Adrenal gland (tissue), 12 donors: ENCODE results near the gene REC8. TPM values are rescaled to one million over a fixed set of nuclear protein-coding genes. Genes with fewer than 3 reads are reported as not detected.

Experiments used
- DNase-seq, 7 donors: peaks; one replicate each; pipeline ENCODE4 v3.0.0-alpha.2; 2019 to 2020
- H3K27ac ChIP-seq, 5 donors: fragments of 200-600 bp; sonication (generic) in 4 of 5; 1 replicate in 3 of 5; 2 replicates in 2 of 5; pipeline versions ENCODE4 v1.5.1 to v1.8.0; 2016 to 2020; ENCODE audit warnings: mild to moderate bottlenecking in 1 of 5
- H3K27me3 ChIP-seq: fragments of 200-600 bp; 2 replicates; pipeline ENCODE4 v1.8.0; 2021
- H3K36me3 ChIP-seq, 2 donors: fragments of 200-600 bp; replicated peaks in 1 of 2; 1 replicate in 1 of 2; 2 replicates in 1 of 2; pipeline versions ENCODE4 v1.5.1 to v1.8.0; 2018 to 2022
- H3K4me1 ChIP-seq, 2 donors: fragments of 200-600 bp; replicated peaks in 1 of 2; 1 replicate in 1 of 2; 2 replicates in 1 of 2; pipeline versions ENCODE4 v1.5.1 to v1.8.0; 2018 to 2021
- H3K4me3 ChIP-seq, 4 donors: fragments of 200-600 bp; sonication (generic) in 3 of 4; one replicate each; pipeline ENCODE4 v1.5.1; 2016 to 2018
- H3K9me3 ChIP-seq, 3 donors: fragments of 200-600 bp; sonication (generic) in 1 of 3; replicated peaks in 1 of 3; 1 replicate in 2 of 3; 2 replicates in 1 of 3; pipeline versions ENCODE4 v1.5.1 to v1.8.0; 2016 to 2021
- POLR2A ChIP-seq, 2 donors: fragments of 450-650 bp; IDR thresholded peaks; one replicate each; pipeline ENCODE4 v1.6.1; 2017; ENCODE audit warnings: antibody characterized with exemption in 2 of 2, mild to moderate bottlenecking in 2 of 2, moderate library complexity in 1 of 2
- WGBS, 4 donors: extraction: QIAGEN DNeasy Blood & Tissue Kit in 2 of 4; methylation state at CpG; one replicate each; pipeline versions ENCODE4 v1.1.5 to v1.1.7; 2013 to 2017; 5-methylcytosine and 5-hydroxymethylcytosine counted together
- intact Hi-C, 2 donors: fragments of 100-400 bp; cut with DNase I; formaldehyde crosslinking; loops; one replicate each; pipeline versions ENCODE4 v1.14.1 to v1.15.0; 2022 to 2023
- polyA plus RNA-seq, 3 donors: library from polyadenylated mRNA; stranded (reverse); fragments of 200-250 nt in 2 of 3; fragments of 350-450 nt in 1 of 3; fragmentation: Illumina TruSeq in 1 of 3; extraction: RNeasy Lipid Tissue Mini Kit (QIAGEN cat#74804) in 1 of 3; gene quantifications; one replicate each; pipeline ENCODE4 v1.2.3, GENCODE V29; 2013 to 2014
- total RNA-seq, 9 donors: library from RNA; depleted of rRNA in 4 of 9; stranded (reverse); fragments of >200 nt in 4 of 9; fragments of 120-200 nt in 1 of 9; fragmentation: NEBNext Ultra II Directional in 1 of 9; extraction: Animal tissue kit (Norgen Biotek cat#: 25700) in 1 of 9; gene quantifications; one replicate each; pipeline versions ENCODE4 v1.1.0 to v1.2.4, GENCODE V29; 2013 to 2023
- TF ChIP-seq, protein P1 (sequence below), 6 experiments: fragments of 450-650 bp in 4 of 6; fragments of 200-600 bp in 2 of 6; sonication (generic) in 1 of 6; IDR thresholded peaks; 1 replicate in 5 of 6; 2 replicates in 1 of 6; pipeline versions ENCODE4 v1.5.1 to v1.8.0; 2016 to 2021; ENCODE audit warnings: antibody characterized with exemption in 6 of 6, mild to moderate bottlenecking in 2 of 6, moderate library complexity in 1 of 6
- donor health status: healthy with polysubstance abuse.
- donor health status: Bipolar disorder and iron deficiency.
- donor health status: DM: yes; HTN: yes; CAD: no.
- donor health status: DM: no; HTN: no; CAD: no.
- donor health status: DM: no; HTN: no; CAD: no.
- donor health status: DM: yes; HTN: yes; CAD: no.

The REC8 gene
- total and polyA plus RNA-seq, 12 donors: 1.3 to 111 (median 11.4) TPM

DNA sequence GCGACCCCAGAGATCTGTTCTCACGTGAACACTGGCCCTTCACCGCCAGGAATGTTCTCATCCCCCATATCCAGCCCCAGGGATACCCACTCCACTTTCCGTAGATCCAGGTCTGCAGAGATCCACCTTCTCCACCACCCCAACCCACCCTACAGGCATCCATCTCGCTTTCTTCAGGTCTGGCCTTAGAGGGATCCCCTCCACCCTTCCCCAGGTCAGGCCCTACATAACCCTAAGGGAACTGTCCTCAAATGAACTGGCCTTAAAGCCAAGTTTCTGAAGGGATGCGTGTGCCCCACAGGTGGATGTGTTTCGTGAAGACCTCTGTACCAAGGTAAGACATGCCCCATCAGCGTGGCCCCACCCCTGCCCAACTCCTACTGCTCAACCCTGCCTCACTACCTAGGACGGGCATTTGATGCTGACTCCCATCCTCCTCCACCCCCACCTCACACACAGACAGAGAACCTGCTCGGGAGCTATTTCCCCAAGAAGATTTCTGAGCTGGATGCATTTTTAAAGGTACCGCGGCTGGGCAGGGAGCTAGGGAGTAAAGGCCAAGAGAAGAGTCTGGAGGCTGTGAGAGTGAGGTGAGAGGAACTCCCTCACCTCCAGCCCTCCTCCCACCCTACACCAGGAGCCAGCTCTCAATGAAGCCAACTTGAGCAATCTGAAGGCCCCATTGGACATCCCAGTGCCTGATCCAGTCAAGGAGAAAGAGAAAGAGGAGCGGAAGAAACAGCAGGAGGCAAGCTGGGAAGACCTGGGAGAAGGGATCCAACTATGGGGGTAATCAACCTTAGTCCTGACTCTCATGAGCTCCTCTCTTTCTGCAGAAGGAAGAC, 35.0 kb upstream of the REC8 start:
- 18 to 24% (median 22%) methylated on average over 13 of the region's 13 CpGs for WGBS, 4 donors
- H3K9me3 ChIP-seq: no peaks in the 10 kb centered on the region
- intact Hi-C loops: no loop called here
- peak overlapping the region in 4 of 5 donors; percentile 81 to 96 (median 89) for H3K27ac ChIP-seq
- peaks cover 27 to 53% of the 10 kb centered on the region in 2 donors for H3K4me1 ChIP-seq
- TF ChIP-seq, protein P1, sequence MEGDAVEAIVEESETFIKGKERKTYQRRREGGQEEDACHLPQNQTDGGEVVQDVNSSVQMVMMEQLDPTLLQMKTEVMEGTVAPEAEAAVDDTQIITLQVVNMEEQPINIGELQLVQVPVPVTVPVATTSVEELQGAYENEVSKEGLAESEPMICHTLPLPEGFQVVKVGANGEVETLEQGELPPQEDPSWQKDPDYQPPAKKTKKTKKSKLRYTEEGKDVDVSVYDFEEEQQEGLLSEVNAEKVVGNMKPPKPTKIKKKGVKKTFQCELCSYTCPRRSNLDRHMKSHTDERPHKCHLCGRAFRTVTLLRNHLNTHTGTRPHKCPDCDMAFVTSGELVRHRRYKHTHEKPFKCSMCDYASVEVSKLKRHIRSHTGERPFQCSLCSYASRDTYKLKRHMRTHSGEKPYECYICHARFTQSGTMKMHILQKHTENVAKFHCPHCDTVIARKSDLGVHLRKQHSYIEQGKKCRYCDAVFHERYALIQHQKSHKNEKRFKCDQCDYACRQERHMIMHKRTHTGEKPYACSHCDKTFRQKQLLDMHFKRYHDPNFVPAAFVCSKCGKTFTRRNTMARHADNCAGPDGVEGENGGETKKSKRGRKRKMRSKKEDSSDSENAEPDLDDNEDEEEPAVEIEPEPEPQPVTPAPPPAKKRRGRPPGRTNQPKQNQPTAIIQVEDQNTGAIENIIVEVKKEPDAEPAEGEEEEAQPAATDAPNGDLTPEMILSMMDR (IDR thresholded peaks at IDR 0.05): no peak
- TF ChIP-seq POLR2A (IDR thresholded peaks at IDR 0.05): no peak
- peaks cover 0 to 25% of the 10 kb centered on the region in 2 donors for H3K36me3 ChIP-seq
- no peak for DNase-seq
- H3K27me3 ChIP-seq: no peaks in the 10 kb centered on the region
- H3K4me3 ChIP-seq: peak overlapping the region in 3 of 4 donors; percentile 54 to 92 (median 62)

DNA sequence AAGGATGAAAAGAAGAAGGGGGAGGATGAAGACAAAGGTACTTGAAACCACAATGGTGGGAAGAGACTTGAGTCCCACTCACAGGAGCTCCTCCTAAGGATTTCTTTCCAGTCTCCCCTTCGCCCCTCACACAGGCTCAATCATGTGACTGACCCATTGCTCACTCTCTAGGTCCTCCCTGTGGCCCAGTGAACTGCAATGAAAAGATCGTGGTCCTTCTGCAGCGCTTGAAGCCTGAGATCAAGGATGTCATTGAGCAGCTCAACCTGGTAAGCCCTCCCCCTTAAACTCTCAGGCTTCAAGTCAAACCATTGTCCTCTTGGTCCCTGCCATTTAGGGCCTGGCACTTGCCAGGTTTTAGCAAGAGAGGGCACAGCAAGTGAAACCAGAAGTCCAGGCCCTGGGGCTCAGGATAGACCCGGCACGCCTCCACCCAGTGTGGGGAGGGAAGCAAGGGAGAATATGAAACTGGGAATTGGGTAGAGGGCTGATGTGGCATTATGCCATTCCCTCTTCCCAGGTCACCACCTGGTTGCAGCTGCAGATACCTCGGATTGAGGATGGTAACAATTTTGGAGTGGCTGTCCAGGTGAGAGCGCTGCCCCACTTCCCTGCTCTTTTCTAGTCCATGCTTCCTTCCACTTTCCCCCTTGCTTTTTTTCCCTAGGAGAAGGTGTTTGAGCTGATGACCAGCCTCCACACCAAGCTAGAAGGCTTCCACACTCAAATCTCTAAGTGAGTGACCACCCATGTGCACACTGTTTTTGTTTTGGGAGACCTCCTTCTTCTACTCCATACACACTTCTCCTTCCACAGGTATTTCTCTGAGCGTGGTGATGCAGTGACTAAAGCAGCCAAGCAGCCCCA, 34.1 kb upstream of the REC8 start:
- intact Hi-C loops: no loop called here
- Histone ChIP-seq H3K4me1 (peaks cover 30 to 56% of the 10 kb centered on the region in 2 donors), H3K27me3 (no peaks in the 10 kb centered on the region), H3K27ac (peak overlapping the region in 2 of 5 donors; percentile 54 to 96), H3K36me3 (peaks cover 0 to 25% of the 10 kb centered on the region in 2 donors), H3K4me3 (no peak overlapping the region), H3K9me3 (no peaks in the 10 kb centered on the region)
- no peak for TF ChIP-seq POLR2A (IDR thresholded peaks at IDR 0.05)
- TF ChIP-seq, protein P1 (IDR thresholded peaks at IDR 0.05): no peak
- no peak for DNase-seq
- 75 to 84% (median 80%) methylated on average over 6 to 8 of the region's 8 CpGs for WGBS, 4 donors

DNA sequence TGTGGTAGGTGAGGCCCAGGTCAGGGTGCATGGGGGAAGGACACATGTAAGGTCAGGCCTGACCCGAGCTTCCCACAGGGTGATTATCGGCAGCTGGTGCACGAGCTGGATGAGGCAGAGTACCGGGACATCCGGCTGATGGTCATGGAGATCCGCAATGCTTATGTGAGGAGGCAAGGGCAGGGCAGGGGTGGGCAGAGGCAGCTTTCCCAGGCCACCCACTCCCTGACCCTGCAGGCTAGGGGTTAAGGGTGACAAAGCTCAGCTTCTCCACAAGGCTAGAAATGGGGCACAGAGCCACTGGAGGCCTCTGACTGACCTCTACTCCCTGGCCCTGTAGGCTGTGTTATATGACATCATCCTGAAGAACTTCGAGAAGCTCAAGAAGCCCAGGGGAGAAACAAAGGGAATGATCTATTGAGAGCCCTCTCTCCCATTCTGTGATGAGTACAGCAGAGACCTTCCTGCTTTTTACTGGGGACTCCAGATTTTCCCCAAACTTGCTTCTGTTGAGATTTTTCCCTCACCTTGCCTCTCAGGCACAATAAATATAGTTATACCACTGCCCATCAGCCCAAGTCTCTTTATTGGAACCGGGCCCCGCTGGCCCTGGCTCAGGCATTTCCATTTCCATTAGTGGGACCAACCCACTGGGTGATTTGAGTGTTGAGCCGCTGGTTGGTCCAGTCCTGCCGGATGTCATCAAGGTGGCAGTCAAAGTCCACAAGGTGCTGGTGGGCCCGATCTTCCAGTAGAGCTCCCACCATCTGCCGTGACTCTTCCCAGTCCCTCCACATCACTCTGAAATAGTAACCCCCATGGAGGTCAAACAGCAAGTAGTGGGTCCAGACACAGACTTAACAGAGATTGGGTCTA, 33.2 kb upstream of the REC8 start:
- Histone ChIP-seq H3K4me3 (no peak overlapping the region), H3K27me3 (no peaks in the 10 kb centered on the region), H3K9me3 (no peaks in the 10 kb centered on the region), H3K4me1 (peaks cover 30 to 56% of the 10 kb centered on the region in 2 donors), H3K36me3 (peaks cover 0 to 34% of the 10 kb centered on the region in 2 donors), H3K27ac (peak overlapping the region in 2 of 5 donors; percentile 54 to 96)
- 56 to 73% (median 65%) methylated on average over 10 to 13 of the region's 13 CpGs for WGBS, 4 donors
- no peak for TF ChIP-seq POLR2A (IDR thresholded peaks at IDR 0.05)
- TF ChIP-seq, protein P1 (IDR thresholded peaks at IDR 0.05): no peak
- intact Hi-C loops: no loop called here
- DNase-seq: no peak
